ENCODE results near the gene RAD9A. TPM values are rescaled to one million over a fixed set of nuclear protein-coding genes. Genes with fewer than 3 reads are reported as not detected.

RAD9A gene
- total RNA-seq, 1 donor from 2014 or later: 10.4 TPM

DNA sequence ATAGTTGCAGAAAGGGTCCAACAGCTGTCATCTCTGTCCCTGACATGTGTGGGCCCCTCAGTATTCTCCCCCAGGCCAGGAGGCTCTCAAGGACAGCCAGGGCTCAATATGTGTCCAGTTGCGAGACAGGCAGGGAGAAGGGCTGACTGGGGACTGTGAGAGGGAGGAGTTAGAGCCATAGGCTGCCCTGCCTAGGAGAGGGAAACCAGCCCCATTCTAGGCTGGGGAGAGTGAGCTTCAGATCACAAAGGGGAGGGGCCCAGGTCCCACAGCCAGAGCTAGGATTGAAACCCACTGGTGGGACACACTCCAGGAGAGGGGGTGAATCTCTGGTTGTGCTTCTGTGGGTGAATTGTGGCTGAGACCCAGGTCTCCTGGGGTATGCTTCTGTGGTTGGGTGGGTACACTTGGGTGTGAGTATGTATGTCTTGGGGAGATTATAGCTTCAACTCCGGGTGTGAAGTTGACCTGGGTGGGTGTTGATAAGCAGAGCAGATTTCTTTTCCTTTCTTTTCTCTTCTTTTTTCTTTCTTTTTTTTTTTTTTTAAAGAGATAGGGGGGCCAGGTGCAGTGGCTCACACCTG is 21.6 kb downstream of the RAD9A start:
- Histone ChIP-seq H3F3A (ENCODE audit: low read depth) (peaks cover 22% of the 10 kb centered on the region), H3K9ac (no peak overlapping the region), H3K9me3 (ENCODE audit: low read depth) (no peaks in the 10 kb centered on the region), H3K4me3 (no peak overlapping the region), H3K4me2 (no peak overlapping the region), H3K27ac (no peak overlapping the region), H3K36me3 (no peaks in the 10 kb centered on the region), H2AFZ (replicated peaks) (no peak overlapping the region), H4K20me1 (ENCODE audit: low read depth) (no peaks in the 10 kb centered on the region), H3K4me1 (peaks cover 22% of the 10 kb centered on the region), H3K27me3 (peaks cover 35% of the 10 kb centered on the region), H3K79me2 (ENCODE audit: low read depth) (no peaks in the 10 kb centered on the region)
- Mint-ChIP-seq H3K27ac (no peak overlapping the region), H3K4me3 (peak overlapping the region; percentile 2), H3K36me3 (no peaks in the 10 kb centered on the region), H3K9me3 (no peaks in the 10 kb centered on the region), H3K4me1 (peaks cover 23% of the 10 kb centered on the region), H3K27me3 (ENCODE audit: insufficient read depth, low read depth) (peaks cover 30% of the 10 kb centered on the region)
- TF ChIP-seq EZH2phosphoT487 (IDR thresholded peaks at IDR 0.05): no peak
- no peak for TF ChIP-seq EZH2 (IDR thresholded peaks at IDR 0.05)
- TF ChIP-seq, protein P1, sequence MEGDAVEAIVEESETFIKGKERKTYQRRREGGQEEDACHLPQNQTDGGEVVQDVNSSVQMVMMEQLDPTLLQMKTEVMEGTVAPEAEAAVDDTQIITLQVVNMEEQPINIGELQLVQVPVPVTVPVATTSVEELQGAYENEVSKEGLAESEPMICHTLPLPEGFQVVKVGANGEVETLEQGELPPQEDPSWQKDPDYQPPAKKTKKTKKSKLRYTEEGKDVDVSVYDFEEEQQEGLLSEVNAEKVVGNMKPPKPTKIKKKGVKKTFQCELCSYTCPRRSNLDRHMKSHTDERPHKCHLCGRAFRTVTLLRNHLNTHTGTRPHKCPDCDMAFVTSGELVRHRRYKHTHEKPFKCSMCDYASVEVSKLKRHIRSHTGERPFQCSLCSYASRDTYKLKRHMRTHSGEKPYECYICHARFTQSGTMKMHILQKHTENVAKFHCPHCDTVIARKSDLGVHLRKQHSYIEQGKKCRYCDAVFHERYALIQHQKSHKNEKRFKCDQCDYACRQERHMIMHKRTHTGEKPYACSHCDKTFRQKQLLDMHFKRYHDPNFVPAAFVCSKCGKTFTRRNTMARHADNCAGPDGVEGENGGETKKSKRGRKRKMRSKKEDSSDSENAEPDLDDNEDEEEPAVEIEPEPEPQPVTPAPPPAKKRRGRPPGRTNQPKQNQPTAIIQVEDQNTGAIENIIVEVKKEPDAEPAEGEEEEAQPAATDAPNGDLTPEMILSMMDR (IDR thresholded peaks at IDR 0.05): no peak
- DNase-seq (ENCODE audit: low spot score): no peak

GRCh38 chr11:67415501-67416304 is 23.9 kb downstream of the RAD9A start, which contains the start of gene CARNS1:
Gene CARNS1 (plus strand): TSS chr11:67415678. CDS start chr11:67416200, 522 bp downstream.
- H3K9ac ChIP-seq: no peak within 1 kb of the TSS
- DNase-seq (ENCODE audit: low spot score): peak; percentile 38
- H3K4me2 ChIP-seq: peak within 1 kb of the TSS; percentile 71
- Mint-ChIP-seq H3K27ac (no peak within 1 kb of the TSS), H3K36me3 (no peaks in the 10 kb centered on the region), H3K27me3 (ENCODE audit: insufficient read depth, low read depth) (peaks cover 26% of the 10 kb centered on the region), H3K4me1 (peaks cover 23% of the 10 kb centered on the region), H3K9me3 (no peaks in the 10 kb centered on the region), H3K4me3 (peak within 1 kb of the TSS; percentile 67)
- peaks cover 20% of the 10 kb centered on the region for H3K4me1 ChIP-seq
- H3K4me3 ChIP-seq: peak within 1 kb of the TSS; percentile 48
- no peaks in the 10 kb centered on the region for H3K9me3 ChIP-seq (ENCODE audit: low read depth)
- H2AFZ ChIP-seq (replicated peaks): peak within 1 kb of the TSS; percentile 48
- TF ChIP-seq, protein P1 (IDR thresholded peaks at IDR 0.05): no peak
- TF ChIP-seq EZH2 (IDR thresholded peaks at IDR 0.05) (no peak), EZH2phosphoT487 (IDR thresholded peaks at IDR 0.05) (no peak)
- H3K27ac ChIP-seq: no peak within 1 kb of the TSS
- peaks cover 56% of the 10 kb centered on the region for H3K27me3 ChIP-seq
- H3K36me3 ChIP-seq: no peaks in the 10 kb centered on the region
- no peaks in the 10 kb centered on the region for H3K79me2 ChIP-seq (ENCODE audit: low read depth)
- H3F3A ChIP-seq (ENCODE audit: low read depth): peaks cover 23% of the 10 kb centered on the region
- H4K20me1 ChIP-seq (ENCODE audit: low read depth): no peaks in the 10 kb centered on the region

DNA sequence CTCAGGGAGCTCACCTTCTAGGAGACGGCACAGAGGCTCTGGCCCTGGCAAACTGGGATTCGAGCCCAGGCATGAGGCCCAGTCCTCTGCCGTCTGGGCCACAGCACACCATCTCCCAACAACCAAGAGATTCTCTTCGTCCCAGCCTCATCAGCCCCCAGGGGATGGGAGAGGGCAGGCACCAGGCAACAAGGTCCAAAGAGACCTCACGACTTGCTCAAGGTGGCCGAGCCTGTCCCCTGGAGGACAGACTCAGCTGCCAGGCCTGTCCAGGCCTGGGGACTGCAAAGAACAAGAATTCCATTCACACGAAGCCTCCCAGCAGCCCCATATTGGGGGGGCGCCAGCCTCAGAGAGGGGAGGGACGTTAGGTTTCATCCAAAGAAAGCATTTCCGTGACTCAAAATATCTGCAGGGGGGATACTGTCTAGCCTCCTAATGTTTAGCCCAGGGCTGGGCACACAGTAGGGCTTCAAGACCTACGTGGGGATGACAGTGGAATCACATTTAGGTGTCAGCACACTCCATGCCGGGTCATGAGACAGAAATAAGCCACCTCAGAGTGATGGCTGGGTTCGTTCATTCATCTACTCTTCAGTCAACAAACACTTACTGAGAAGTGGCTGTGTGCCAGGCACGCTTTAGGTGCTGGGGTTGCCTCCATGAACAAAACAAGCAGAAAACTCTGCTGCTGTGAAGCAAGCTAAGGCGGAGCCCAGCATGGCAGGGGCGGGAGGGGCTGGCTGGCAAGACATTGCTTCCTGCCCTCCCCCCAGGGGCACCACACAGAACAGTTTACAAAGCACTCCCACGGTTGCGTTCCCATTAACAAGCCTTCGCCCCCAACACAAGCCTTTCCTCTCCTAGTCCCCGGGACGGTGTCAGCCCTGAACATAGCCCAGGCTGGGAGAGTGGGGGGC is 24.9 kb downstream of the RAD9A start:
- H3K36me3 Mint-ChIP-seq: no peaks in the 10 kb centered on the region
- Histone ChIP-seq H3K27ac (no peak overlapping the region), H3K4me1 (peaks cover 10% of the 10 kb centered on the region), H3K79me2 (ENCODE audit: low read depth) (no peaks in the 10 kb centered on the region), H3K36me3 (no peaks in the 10 kb centered on the region), H3K9ac (no peak overlapping the region), H3K4me2 (no peak overlapping the region), H3K27me3 (peaks cover 56% of the 10 kb centered on the region), H3K9me3 (ENCODE audit: low read depth) (no peaks in the 10 kb centered on the region), H3F3A (ENCODE audit: low read depth) (peaks cover 17% of the 10 kb centered on the region), H4K20me1 (ENCODE audit: low read depth) (no peaks in the 10 kb centered on the region), H2AFZ (replicated peaks) (no peak overlapping the region), H3K4me3 (no peak overlapping the region)
- no peak for DNase-seq (ENCODE audit: low spot score)
- H3K4me3 Mint-ChIP-seq: peak overlapping the region; percentile 64
- peaks cover 26% of the 10 kb centered on the region for H3K27me3 Mint-ChIP-seq (ENCODE audit: insufficient read depth, low read depth)
- peaks cover 22% of the 10 kb centered on the region for H3K4me1 Mint-ChIP-seq
- H3K9me3 Mint-ChIP-seq: no peaks in the 10 kb centered on the region
- TF ChIP-seq EZH2 (IDR thresholded peaks at IDR 0.05): no peak
- TF ChIP-seq EZH2phosphoT487 (IDR thresholded peaks at IDR 0.05): no peak
- TF ChIP-seq, protein P1 (IDR thresholded peaks at IDR 0.05): no peak
- no peak overlapping the region for H3K27ac Mint-ChIP-seq
